CD14-positive monocyte (primary cell): ENCODE measurements around the gene MOB3B. TPM values are rescaled to one million over a fixed set of nuclear protein-coding genes. Genes with fewer than 3 reads are reported as not detected.

Experiments
- DNase-seq, 3 donors: peaks; one replicate each; pipeline ENCODE4 v3.0.0-alpha.2; 2011 to 2022
- H2AFZ ChIP-seq: 2 replicates; pipeline ENCODE4 v1.6.0; 2012; ENCODE audit warnings: mild to moderate bottlenecking, low read depth, low read length, inconsistent platforms; ENCODE audit not compliant: insufficient read depth, poor library complexity, severe bottlenecking
- H3K27ac ChIP-seq, 2 donors: 1 replicate in 1 of 2; 2 replicates in 1 of 2; pipeline ENCODE4 v1.5.1; 2012 to 2013; ENCODE audit warnings: low read length in 2 of 2, control low read depth in 1 of 2, inconsistent platforms in 1 of 2, low read depth in 1 of 2, mild to moderate bottlenecking in 1 of 2
- H3K27me3 ChIP-seq, 2 donors: one replicate each; pipeline versions ENCODE4 v1.6.0 to v1.6.1; 2011 to 2013; ENCODE audit warnings: low read length in 2 of 2; ENCODE audit not compliant: control insufficient read depth in 2 of 2, insufficient read depth in 2 of 2
- H3K36me3 ChIP-seq, 2 donors: replicated peaks in 1 of 2; 1 replicate in 1 of 2; 2 replicates in 1 of 2; pipeline versions ENCODE4 v1.5.1 to v1.6.1; 2012 to 2013; ENCODE audit warnings: low read length in 2 of 2, control low read depth in 1 of 2, inconsistent platforms in 1 of 2, mild to moderate bottlenecking in 1 of 2; ENCODE audit not compliant: insufficient read depth in 2 of 2, control insufficient read depth in 1 of 2
- H3K4me1 ChIP-seq, 2 donors: 1 replicate in 1 of 2; 2 replicates in 1 of 2; pipeline versions ENCODE4 v1.5.1 to v1.6.1; 2012 to 2013; ENCODE audit warnings: low read length in 2 of 2, control low read depth in 1 of 2, inconsistent platforms in 1 of 2, mild to moderate bottlenecking in 1 of 2, moderate library complexity in 1 of 2; ENCODE audit not compliant: insufficient read depth in 2 of 2, control insufficient read depth in 1 of 2
- H3K4me2 ChIP-seq: replicated peaks from 2 replicates; pipeline ENCODE3; 2012; ENCODE audit warnings: low read length, moderate library complexity, mild to moderate bottlenecking; ENCODE audit not compliant: poor library complexity, severe bottlenecking; ENCODE audit errors: extremely low read depth
- H3K4me3 ChIP-seq, 3 experiments: fragments of 200-600 bp in 1 of 3; sonication (generic) in 1 of 3; replicated peaks in 1 of 3; 1 replicate in 2 of 3; 2 replicates in 1 of 3; pipeline ENCODE4 v1.5.1; 2011 to 2013; ENCODE audit warnings: low read length in 3 of 3, mild to moderate bottlenecking in 3 of 3, control low read depth in 2 of 3, low read depth in 2 of 3, inconsistent platforms in 1 of 3, moderate library complexity in 1 of 3
- H3K79me2 ChIP-seq: 2 replicates; pipeline ENCODE4 v1.6.0; 2012; ENCODE audit warnings: mild to moderate bottlenecking, control low read depth, inconsistent platforms, low read length, moderate library complexity; ENCODE audit not compliant: insufficient read depth
- H3K9ac ChIP-seq: 2 replicates; pipeline ENCODE4 v1.6.0; 2017; ENCODE audit warnings: low read length, mild to moderate bottlenecking; ENCODE audit not compliant: insufficient read depth, poor library complexity, severe bottlenecking
- H3K9me3 ChIP-seq, 2 donors: replicated peaks in 1 of 2; 1 replicate in 1 of 2; 2 replicates in 1 of 2; pipeline versions ENCODE4 v1.5.1 to v1.6.1; 2012 to 2013; ENCODE audit warnings: low read length in 2 of 2, control low read depth in 1 of 2; ENCODE audit not compliant: control insufficient read depth in 1 of 2, insufficient read depth in 1 of 2
- H4K20me1 ChIP-seq: 2 replicates; pipeline ENCODE4 v1.6.0; 2012; ENCODE audit warnings: mild to moderate bottlenecking, low read length, control low read depth, moderate library complexity; ENCODE audit not compliant: insufficient read depth
- H3K27ac Mint-ChIP-seq, 7 donors: one replicate each; pipeline ENCODE4 v1.8.0; 2020; ENCODE audit warnings: mild to moderate bottlenecking in 7 of 7, mixed read lengths in 7 of 7, moderate library complexity in 6 of 7, inconsistent platforms in 2 of 7
- H3K27me3 Mint-ChIP-seq, 3 donors: one replicate each; pipeline ENCODE4 v1.8.0; 2021 to 2022; ENCODE audit warnings: low read depth in 3 of 3, mild to moderate bottlenecking in 3 of 3, mixed read lengths in 3 of 3, moderate library complexity in 3 of 3, inconsistent platforms in 1 of 3
- H3K36me3 Mint-ChIP-seq, 2 donors: one replicate each; pipeline ENCODE4 v1.8.0; 2020; ENCODE audit warnings: mixed read lengths in 2 of 2, inconsistent platforms in 1 of 2, mild to moderate bottlenecking in 1 of 2
- H3K4me1 Mint-ChIP-seq: one replicate; pipeline ENCODE4 v1.8.0; 2020; ENCODE audit warnings: mild to moderate bottlenecking, mixed read lengths
- H3K4me3 Mint-ChIP-seq, 2 donors: one replicate each; pipeline ENCODE4 v1.8.0; 2020; ENCODE audit warnings: mild to moderate bottlenecking in 2 of 2, mixed read lengths in 2 of 2, moderate library complexity in 1 of 2
- H3K9me3 Mint-ChIP-seq, 7 donors: one replicate each; pipeline ENCODE4 v1.8.0; 2020 to 2022; ENCODE audit warnings: mixed read lengths in 7 of 7, mild to moderate bottlenecking in 6 of 7, moderate library complexity in 6 of 7, inconsistent platforms in 2 of 7
- CTCF ChIP-seq: fragments of 200-600 bp; IDR thresholded peaks from one replicate; pipeline ENCODE4 v1.8.0; 2022; ENCODE audit warnings: antibody characterized with exemption, mild to moderate bottlenecking
- WGBS: methylation state at CpG from one replicate; pipeline ENCODE4 v1.1.5; 2013; ENCODE audit warnings: missing lambda C conversion rate; ENCODE audit not compliant: insufficient coverage; 5-methylcytosine and 5-hydroxymethylcytosine counted together
- intact Hi-C, 2 donors: fragments of 100-400 bp; cut with micrococcal nuclease; formaldehyde crosslinking; loops; one replicate each; pipeline versions ENCODE4 v1.15.0 to v1.15.1; 2023
- polyA plus RNA-seq, 3 donors: library from polyadenylated mRNA; depleted of rRNA in 1 of 3; unstranded in 2 of 3; stranded (reverse) in 1 of 3; fragments of 300-500 nt in 2 of 3; fragments of >200 nt in 1 of 3; fragmentation: Illumina TruSeq in 2 of 3; gene quantifications; 1 replicate in 2 of 3; 2 replicates in 1 of 3; pipeline ENCODE4 v1.2.3, GENCODE V29; 2012 to 2021

Gene MOB3B
- polyA plus RNA-seq, 3 donors = 1.2 to 2.2 (median 1.4) TPM

DNA sequence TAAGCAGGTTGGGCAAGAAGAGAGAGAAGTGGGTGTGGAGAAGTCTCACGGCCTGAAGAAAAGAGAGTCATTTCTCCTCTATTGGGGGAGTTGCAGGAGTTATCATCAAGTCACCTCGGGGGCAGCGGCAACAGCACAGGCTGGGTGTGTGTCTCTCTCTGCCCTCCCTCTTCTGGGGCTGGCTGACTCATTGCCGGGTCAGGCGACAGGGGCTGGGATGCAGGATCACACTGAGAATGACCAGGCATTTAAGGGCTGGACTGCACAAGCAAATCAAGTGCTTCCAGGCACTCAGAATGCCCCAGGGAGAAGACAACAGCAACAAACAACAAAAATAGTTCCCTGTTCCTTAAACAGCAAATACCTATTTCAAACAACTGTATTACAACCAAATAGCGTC is 226.4 kb downstream of the MOB3B start:
- H3K4me1 Mint-ChIP-seq = no peaks in the 10 kb centered on the region
- H4K20me1 ChIP-seq = no peaks in the 10 kb centered on the region
- no peak overlapping the region for H3K27ac Mint-ChIP-seq
- no peak overlapping the region for H3K4me3 Mint-ChIP-seq
- no peaks in the 10 kb centered on the region for H3K27me3 ChIP-seq
- no peak overlapping the region for H3K4me3 ChIP-seq
- no peak overlapping the region for H3K4me2 ChIP-seq
- no peaks in the 10 kb centered on the region for H3K4me1 ChIP-seq
- peaks cover 0 to 6% (median 3%) of the 10 kb centered on the region in 3 donors for H3K27me3 Mint-ChIP-seq
- no peak for TF ChIP-seq CTCF
- H3K36me3 ChIP-seq = no peaks in the 10 kb centered on the region
- no peak for DNase-seq
- no peaks in the 10 kb centered on the region for H3K9me3 ChIP-seq
- no peak overlapping the region for H2AFZ ChIP-seq
- H3K27ac ChIP-seq = no peak overlapping the region
- H3K9ac ChIP-seq = no peak overlapping the region
- 66% methylated on average over 4 of the region's 6 CpGs for WGBS
- H3K79me2 ChIP-seq = no peaks in the 10 kb centered on the region
- intact Hi-C loops = no loop called here
- no peaks in the 10 kb centered on the region for H3K36me3 Mint-ChIP-seq
- H3K9me3 Mint-ChIP-seq = peaks cover 0 to 3% (median 0%) of the 10 kb centered on the region in 7 donors

DNA sequence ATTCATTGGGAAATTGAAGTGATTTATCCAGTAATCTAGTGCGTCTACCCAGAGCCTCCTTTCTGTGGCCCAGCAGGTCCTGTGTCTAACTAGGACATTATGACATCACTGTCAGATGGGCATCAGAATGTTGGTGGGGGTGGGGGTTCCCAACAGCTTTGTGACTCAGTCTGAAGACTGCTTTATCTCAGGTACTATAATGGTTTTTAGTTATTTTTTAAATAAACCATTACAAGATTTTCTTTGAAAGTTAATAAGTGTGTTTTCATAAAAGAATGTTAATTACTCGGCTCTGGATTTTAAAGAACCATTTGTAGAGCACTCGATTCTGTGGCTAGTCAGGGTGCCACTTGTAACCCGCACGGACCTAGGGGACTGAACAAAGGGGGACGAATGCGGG is 232.6 kb downstream of the MOB3B start, which contains the start of gene EQTN:
EQTN (minus strand) TSS at position 101 of the 400 bp plus-strand sequence; CDS start at position 6, 95 bp downstream.
- Mint-ChIP-seq H3K27ac (no peak within 1 kb of the TSS), H3K36me3 (no peaks in the 10 kb centered on the region), H3K4me3 (no peak within 1 kb of the TSS), H3K4me1 (no peaks in the 10 kb centered on the region), H3K27me3 (peaks cover 0 to 4% (median 2%) of the 10 kb centered on the region in 3 donors), H3K9me3 (no peaks in the 10 kb centered on the region)
- WGBS = 95% methylated on average over 4 of the region's 7 CpGs
- no peak for DNase-seq
- no peaks in the 10 kb centered on the region for H3K27me3 ChIP-seq
- intact Hi-C loops = no loop called here
- H3K36me3 ChIP-seq = no peaks in the 10 kb centered on the region
- no peaks in the 10 kb centered on the region for H4K20me1 ChIP-seq
- H3K4me2 ChIP-seq = no peak within 1 kb of the TSS
- no peak within 1 kb of the TSS for H3K27ac ChIP-seq
- no peaks in the 10 kb centered on the region for H3K79me2 ChIP-seq
- H3K4me1 ChIP-seq = no peaks in the 10 kb centered on the region
- TF ChIP-seq CTCF = no peak
- H2AFZ ChIP-seq = no peak within 1 kb of the TSS
- H3K9ac ChIP-seq = no peak within 1 kb of the TSS
- H3K4me3 ChIP-seq = no peak within 1 kb of the TSS
- no peaks in the 10 kb centered on the region for H3K9me3 ChIP-seq
